Transverse colon (tissue), 4 donors: Measurements from ENCODE around the gene SPSB3. TPM values are rescaled to one million over a fixed set of nuclear protein-coding genes. Genes with fewer than 3 reads are reported as not detected.

Experiments used
- small RNA-seq, 4 donors: library from RNA; depleted of rRNA; stranded (forward); fragments of <200 nt; gene quantifications; one replicate each; pipeline ENCODE3, GENCODE V24; 2016
- total RNA-seq, 4 donors: library from RNA; depleted of rRNA; stranded (reverse); fragments of >200 nt; gene quantifications; one replicate each; pipeline ENCODE4 v1.1.0, GENCODE V29; 2016

The SPSB3 gene
- total RNA-seq, 4 donors from 2014 or later: 101 to 289 (median 125) TPM

Small RNA genes lying within 50 kb of the gene (small RNA-seq; reads per million reads assigned to genes)
- gene MIR3177: 0.24 to 1.9 (median 0.65) reads per million in 4 donors

Other genes with a start within 250 kb of the SPSB3 start
- 10 to 100 TPM in 3 of 4 donors, 1 to 10 TPM in 1; 9.4 to 22.5 (median 13.3) TPM for gene TMEM204, start 248.9 kb downstream of the SPSB3 start, total RNA-seq
- gene IFT140, start 170.5 kb downstream of the SPSB3 start, total RNA-seq: 10 to 100 TPM; 16.2 to 26.6 (median 22.0) TPM
- 10 to 100 TPM; 10.1 to 52.7 (median 16.2) TPM for gene CRAMP1, start 170.2 kb downstream of the SPSB3 start, total RNA-seq
- 10 to 100 TPM; 12.0 to 31.5 (median 25.1) TPM for gene JPT2, start 104.3 kb downstream of the SPSB3 start, total RNA-seq
- 100 to 1,000 TPM in 2 of 4 donors, 10 to 100 TPM in 2; 74.0 to 250 (median 138) TPM for gene MAPK8IP3, start 76.4 kb downstream of the SPSB3 start, total RNA-seq
- gene NME3, start 11.0 kb downstream of the SPSB3 start, total RNA-seq: 100 to 1,000 TPM; 116 to 286 (median 132) TPM
- 100 to 1,000 TPM in 1 of 4 donors, 10 to 100 TPM in 3; 23.6 to 173 (median 45.4) TPM for gene EME2, start 9.8 kb downstream of the SPSB3 start, total RNA-seq
- gene MRPS34, start 9.4 kb downstream of the SPSB3 start, total RNA-seq: 100 to 1,000 TPM; 102 to 253 (median 121) TPM
- 100 to 1,000 TPM in 1 of 4 donors, 10 to 100 TPM in 3; 15.3 to 165 (median 59.6) TPM for gene NUBP2, start 389 bp upstream of the SPSB3 start, total RNA-seq
- 10 to 100 TPM in 1 of 4 donors, under 1 TPM in 2, not detected in 1; 0.27 to 10.8 (median 0.48) TPM for gene IGFALS, start 11.1 kb upstream of the SPSB3 start, total RNA-seq
- 100 to 1,000 TPM in 2 of 4 donors, 10 to 100 TPM in 2; 40.6 to 403 (median 121) TPM for gene HAGH, start 44.3 kb upstream of the SPSB3 start, total RNA-seq
- gene FAHD1, start 44.6 kb upstream of the SPSB3 start, total RNA-seq: 100 to 1,000 TPM in 2 of 4 donors, 10 to 100 TPM in 2; 88.0 to 149 (median 104) TPM
- gene MEIOB, start 89.6 kb upstream of the SPSB3 start, total RNA-seq: not detected
- 1 to 10 TPM in 2 of 4 donors, under 1 TPM in 1, not detected in 1; 1.00 to 4.4 (median 1.1) TPM for gene HS3ST6, start 135.8 kb upstream of the SPSB3 start, total RNA-seq
- 10 to 100 TPM; 13.9 to 56.5 (median 29.3) TPM for gene MSRB1, start 160.6 kb upstream of the SPSB3 start, total RNA-seq
- gene RPL3L, start 172.1 kb upstream of the SPSB3 start, total RNA-seq: under 1 TPM in 1 of 4 donors, not detected in 3; 0.55 TPM
- 100 to 1,000 TPM; 137 to 496 (median 250) TPM for gene NDUFB10, start 177.0 kb upstream of the SPSB3 start, total RNA-seq
- 1,000 to 10,000 TPM in 3 of 4 donors, 100 to 1,000 TPM in 1; 896 to 2,085 (median 1,613) TPM for gene RPS2, start 182.3 kb upstream of the SPSB3 start, total RNA-seq
- gene RNF151, start 184.3 kb upstream of the SPSB3 start, total RNA-seq: not detected
- gene TBL3, start 189.5 kb upstream of the SPSB3 start, total RNA-seq: 10 to 100 TPM; 23.2 to 31.0 (median 28.2) TPM
- gene NOXO1, start 198.9 kb upstream of the SPSB3 start, total RNA-seq: 10 to 100 TPM in 3 of 4 donors, 1 to 10 TPM in 1; 4.2 to 29.8 (median 19.4) TPM
- 100 to 1,000 TPM in 1 of 4 donors, 10 to 100 TPM in 3; 29.9 to 117 (median 64.3) TPM for gene GFER, start 201.6 kb upstream of the SPSB3 start, total RNA-seq
- 1 to 10 TPM in 3 of 4 donors, not detected in 1; 2.7 to 4.8 (median 2.9) TPM for gene SYNGR3, start 207.4 kb upstream of the SPSB3 start, total RNA-seq
- gene ZNF598, start 227.2 kb upstream of the SPSB3 start, total RNA-seq: 100 to 1,000 TPM in 1 of 4 donors, 10 to 100 TPM in 3; 28.3 to 145 (median 42.0) TPM
- under 1 TPM in 1 of 4 donors, not detected in 3; 0.41 TPM for gene NPW, start 237.2 kb upstream of the SPSB3 start, total RNA-seq
- gene NHERF2, start 244.3 kb upstream of the SPSB3 start, total RNA-seq: 10 to 100 TPM in 3 of 4 donors, 1 to 10 TPM in 1; 3.7 to 61.9 (median 29.8) TPM